GM19035 (cell line): ENCODE results near the gene ADAMTS17.

ENCODE experiments used
- ATAC-seq: cut with Tn5 transposase; IDR thresholded peaks from one replicate; pipeline ENCODE4 v1.9.1; 2021; ENCODE audit not compliant: unreplicated experiment

Gene ADAMTS17

DNA sequence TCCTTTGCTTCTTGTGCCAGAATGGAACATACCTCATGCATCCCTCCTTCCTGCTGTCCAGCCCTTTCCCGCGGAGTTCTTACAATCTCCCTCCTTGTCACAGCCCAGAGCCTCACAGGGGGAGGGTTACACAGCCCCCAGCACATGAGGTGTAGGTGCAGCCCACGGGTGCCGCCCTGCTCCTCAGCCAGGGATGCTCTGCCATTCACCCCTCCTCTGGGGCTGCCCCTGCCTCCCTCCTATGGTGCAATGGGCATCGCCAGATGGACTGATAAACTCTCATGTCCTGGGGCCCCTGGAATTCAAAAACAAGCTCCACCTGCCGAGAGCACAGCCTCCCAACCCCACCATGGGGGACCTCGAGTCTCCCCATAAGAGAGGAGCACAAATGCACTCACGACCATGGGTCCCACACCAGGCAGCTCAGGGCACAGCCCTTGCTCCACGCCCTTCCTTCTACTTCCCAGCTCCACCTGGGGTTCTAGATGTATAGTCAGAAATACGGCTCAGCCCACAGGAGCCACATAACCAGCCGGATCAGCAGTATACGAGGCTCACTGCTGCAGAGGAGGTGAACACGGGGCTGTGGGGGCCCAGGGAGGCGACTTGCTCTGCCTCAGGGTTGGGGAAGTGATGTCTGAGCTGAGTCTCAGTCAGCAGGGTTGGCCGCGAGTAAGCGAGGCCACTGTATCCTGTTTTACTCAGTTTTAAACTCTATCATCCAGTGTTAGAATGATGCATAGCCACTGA, 338.8 kb downstream of the ADAMTS17 start:
- ATAC-seq = no peak

DNA sequence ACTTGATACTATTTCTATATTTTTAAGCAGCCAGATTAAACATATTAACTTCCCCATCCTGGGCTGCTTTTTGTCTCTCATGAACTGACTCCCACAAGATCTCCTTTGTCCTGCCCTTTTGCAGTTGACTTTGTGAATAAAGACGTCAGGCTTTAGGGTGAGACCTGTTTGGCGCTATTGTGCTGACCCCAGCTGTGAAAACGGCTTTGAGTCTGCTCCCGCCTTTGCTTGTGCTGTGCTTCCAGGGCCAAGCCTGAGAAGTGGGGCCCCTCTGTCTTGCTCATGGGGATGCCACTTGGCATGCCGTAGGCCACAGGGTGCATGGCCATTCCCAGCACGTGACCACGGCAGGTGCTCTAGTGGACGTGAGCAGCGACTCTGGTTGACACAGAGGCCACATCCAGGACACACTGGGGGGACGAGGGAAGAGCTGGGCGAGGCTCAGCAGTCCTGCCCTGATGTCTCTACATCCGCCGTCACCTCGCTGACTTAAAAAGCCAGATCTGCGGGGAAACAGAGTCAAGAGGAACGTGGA, 339.6 kb downstream of the ADAMTS17 start:
- ATAC-seq = no peak

DNA sequence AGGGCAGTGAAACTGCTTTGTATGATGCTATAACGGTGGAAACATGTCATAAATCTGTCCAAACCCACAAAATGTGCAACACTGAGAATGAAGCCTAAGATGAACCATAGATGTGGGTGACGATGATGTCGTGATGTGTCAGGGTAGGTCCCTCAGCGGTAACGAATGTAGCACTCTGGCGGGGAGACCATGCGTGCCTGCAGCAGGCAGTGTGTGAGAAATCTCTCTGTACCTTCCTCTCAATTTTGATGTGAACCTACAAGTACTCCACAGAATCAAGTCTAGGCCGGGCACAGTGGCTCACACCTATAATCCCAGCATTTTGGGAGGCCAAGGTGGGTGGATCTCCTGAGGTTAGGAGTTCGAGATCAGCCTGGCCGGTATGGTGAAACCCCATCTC, 340.4 kb downstream of the ADAMTS17 start:
- ATAC-seq = no peak

DNA sequence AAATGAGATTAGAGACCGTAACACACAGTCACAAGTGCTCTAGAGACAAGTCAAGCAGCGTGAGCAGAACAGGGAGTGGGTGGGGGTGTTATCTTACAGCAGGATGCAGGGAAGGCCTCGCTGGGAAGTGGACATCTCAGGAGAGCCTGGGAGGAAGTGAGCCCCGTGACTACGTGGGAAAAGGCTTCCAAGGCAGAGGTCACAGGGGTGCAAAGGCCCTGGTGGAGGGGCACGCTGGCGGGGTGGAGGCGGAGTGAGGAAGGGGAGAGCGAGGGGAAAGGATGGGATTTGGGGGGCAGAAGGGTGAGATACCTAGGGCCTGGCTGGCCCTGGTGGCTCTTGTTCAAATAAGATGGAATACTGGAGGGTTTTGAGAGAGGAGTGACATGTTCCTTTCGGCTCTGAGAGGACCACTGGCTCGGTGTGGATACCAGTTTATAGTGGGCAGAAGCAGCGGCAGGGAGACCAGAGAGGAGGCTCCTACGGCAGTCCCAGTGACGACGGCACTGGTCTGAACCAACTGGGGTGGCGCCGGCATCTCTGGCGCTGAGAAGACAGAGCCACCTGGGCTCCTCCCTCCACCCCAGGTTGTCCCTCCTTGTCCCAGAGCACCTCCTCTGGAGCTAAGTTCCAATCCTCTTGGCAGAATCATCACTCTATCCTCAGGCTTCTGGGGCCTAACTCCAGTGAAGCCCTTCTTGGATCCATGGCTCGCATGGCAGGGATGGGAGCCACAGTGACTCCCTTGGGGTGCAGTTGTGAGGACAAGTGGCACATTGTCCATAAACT, 342.3 kb downstream of the ADAMTS17 start:
- no peak for ATAC-seq

DNA sequence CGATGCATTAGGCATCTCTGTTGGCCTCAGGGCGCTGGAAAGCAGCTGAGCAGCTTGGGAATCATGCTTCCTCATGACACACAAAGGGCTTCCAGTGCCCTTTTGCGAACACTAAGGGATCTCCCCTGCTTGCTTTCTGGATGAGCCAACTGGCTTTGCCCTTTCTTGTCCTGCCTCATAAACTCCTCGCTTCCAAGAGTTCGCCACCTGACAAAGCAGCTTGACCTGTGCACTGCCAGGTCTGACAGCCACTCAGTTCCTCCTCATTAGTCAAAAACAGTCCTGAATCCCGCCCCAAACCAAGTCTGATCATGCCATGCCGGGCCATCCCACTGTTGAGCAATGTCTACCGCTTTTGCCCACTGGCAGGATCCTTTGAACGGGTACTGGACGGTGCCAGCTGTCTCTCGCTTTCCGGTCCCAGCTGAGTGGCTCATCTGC, 343.1 kb downstream of the ADAMTS17 start:
- ATAC-seq = no peak

DNA sequence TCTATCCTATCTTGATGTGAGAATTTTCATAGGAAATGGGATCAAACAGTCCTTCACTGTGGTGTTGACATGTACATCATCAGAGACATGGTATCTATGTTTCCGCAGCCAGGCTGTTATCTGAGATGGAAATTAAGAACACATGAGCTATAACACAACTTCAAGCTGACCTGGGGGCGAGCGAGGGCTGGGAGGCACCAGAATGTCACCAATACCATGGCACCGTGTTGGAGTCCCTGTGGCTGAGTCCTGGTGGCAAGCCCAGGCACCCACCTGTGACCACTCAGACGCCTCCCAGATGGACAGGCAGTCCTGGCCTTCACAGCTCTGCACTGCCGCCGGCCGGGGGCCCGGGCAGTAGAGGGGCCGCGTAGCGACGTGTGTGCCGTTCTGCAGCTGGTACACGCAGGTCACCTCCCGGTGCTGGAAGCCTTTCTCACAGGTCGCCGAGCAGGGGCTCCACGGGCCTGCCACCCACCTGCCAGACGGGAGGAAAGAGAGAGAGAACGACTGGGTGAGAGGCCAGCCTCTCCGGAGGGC, 344.6 kb downstream of the ADAMTS17 start:
- ATAC-seq = no peak

DNA sequence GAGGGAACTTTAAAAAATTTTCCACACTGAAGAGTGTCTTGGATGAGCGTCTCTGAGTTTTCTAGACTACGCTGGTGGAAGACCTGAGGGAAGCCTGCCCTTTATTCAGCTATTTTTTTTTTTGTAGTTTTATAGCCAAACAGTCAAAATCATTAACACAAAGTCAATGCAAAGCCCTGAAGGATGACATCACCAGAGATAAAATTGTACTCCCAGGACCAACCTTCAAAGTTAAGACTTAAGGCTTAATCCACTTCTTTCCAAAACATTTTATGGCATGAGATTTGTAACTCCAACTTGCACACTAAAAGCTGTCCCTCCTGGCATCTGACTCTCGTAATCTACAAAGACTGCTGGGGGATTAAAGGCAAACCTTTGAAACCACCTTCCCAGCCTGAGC, 345.1 kb downstream of the ADAMTS17 start:
- ATAC-seq = no peak

DNA sequence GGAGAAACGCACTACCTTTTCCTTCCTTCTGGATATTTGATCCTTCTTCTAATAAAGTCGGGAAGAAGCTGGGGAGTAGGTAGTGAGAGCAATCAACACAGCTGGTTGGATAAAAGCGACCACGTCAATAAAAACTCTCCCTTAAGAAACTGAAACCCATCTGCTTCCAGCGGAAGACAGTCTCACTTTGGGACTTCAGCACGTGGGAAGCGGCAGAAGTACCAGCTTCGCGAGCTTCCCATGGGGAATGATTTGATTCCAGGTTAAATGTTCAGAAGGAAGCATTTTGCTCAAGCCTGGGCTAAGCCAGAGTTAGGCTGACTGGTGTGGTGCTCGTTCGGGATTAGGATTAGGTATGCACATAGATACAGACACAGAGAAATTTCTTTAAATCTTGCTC, 346.2 kb downstream of the ADAMTS17 start:
- no peak for ATAC-seq

DNA sequence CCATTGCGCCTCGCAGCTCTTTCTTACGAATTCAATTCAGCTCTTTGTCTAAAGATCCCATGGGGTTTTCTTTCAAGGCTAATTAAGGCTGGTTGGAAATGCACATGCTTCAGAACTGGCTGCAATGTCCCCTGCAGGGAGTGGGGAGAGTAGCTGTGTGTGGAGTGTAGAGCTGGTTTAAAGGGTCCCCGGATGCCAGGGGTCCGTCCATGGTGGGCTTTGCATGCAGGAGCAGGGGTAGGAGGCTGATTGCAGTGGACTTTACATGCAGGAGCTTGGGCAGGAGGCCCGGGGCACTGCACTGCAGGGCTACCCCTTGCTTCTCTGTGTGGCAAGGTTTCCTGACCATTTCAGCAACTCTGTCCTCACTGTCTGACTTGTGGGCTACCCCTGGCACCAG, 346.9 kb downstream of the ADAMTS17 start:
- no peak for ATAC-seq

DNA sequence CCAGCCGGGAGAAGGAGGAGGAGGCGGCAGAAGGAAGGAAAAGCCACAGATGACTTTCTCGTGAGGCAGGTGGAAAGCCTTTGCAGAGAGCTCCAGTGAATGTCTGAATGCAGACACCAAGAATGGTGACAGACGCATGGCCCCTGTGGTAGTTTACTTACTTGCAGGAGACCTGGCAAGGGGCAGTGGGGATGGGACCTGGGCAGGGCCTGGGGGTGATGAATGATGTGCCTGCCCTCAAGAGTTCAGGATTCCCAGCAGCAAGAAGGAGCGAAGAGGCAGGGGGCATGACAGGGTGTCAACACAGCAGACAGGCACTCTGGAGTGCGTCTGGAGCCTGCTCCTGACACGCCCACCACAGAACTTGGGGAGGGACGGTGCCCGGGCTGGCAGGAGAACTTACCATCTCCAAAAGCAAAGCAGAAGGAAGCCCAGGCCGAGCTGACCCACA, 348.1 kb downstream of the ADAMTS17 start:
- ATAC-seq = no peak

DNA sequence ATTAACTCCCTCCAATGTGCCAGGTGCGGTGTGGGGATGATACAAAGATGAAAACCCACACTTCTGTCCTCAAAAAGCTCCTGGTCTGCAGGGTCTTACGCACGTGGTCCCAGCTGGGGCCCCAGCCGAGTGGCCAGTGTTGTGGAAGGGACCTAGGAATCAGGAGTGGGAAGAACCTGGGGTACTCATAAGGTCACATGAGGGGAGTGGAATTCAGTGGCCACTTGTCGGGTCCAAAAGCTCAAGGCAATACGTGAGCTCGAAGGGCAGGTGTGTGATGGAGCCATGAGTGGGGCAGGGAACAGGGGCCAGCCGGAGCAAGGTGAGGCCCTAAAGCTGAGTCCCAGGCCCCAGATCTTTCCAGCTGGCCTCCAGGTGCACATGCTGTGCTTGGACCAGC, 348.5 kb downstream of the ADAMTS17 start:
- ATAC-seq = no peak

DNA sequence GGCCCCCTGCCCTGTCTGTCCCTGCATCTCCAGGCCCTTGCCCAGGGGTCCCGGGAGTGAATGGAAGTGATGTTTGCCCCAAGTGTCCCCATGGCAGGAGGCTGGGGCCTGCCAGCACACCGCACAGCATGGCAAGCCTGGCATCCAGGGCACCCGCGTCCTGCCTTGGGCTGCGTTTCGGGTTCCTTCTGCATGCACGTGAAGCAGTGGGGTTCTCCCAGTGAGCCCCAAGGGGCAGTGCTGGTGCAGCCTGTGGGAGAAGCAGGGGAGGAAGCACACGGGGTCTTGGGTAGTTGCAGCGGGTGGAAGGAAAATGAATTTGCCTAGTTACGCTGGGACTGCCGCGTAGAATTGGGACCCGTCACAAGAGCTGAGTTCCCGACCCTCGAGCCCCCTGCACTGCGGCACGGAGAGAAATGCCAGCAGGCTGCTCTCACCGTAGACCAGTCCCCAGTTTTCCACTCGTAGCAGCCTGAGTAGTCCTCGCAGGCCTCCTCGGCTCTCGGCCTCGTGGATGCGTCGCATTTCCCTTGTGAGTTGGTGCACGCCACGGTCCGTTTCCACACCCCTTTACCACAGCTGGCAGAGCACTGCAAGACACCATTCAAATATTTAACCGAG, 349.1 kb downstream of the ADAMTS17 start:
- no peak for ATAC-seq

DNA sequence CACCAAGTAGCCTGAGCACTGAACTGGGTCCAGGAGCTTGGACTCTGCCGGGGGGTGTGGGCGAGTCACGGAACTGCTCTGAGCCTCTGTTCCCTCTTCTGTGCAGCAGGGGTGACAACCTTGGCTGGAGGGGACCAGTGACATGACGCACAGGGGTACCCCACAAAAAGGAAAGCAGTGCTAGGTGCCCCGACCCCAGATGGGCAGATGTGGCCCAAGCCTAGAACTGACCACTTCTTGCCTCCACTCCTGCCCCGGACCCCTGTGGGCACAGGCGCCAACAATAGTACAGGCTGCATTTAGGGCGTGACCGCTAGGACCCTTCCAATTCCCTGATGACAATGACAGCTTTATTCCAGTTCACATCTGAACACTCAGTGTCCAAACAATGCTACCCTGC, 352.7 kb downstream of the ADAMTS17 start:
- no peak for ATAC-seq

DNA sequence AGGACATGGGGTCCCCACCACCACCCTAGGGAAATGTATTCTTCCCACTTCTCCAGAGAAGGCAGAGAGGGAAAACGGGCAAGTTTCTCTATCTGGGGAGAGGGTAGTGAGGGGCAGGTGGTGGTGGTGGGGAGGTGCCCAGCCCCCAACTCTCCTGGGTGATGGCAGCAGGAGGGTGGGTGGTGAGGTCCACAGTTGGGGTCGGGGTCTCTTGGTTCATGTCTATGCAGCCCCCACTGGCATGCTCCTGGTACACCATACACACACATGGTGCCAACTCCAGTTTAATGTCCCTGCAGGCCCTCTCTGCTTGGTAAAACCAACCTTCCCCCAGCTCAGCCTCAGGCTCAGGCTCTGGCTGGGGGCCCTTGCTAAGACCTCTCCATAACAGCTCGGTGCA, 354.1 kb downstream of the ADAMTS17 start:
- ATAC-seq = no peak

DNA sequence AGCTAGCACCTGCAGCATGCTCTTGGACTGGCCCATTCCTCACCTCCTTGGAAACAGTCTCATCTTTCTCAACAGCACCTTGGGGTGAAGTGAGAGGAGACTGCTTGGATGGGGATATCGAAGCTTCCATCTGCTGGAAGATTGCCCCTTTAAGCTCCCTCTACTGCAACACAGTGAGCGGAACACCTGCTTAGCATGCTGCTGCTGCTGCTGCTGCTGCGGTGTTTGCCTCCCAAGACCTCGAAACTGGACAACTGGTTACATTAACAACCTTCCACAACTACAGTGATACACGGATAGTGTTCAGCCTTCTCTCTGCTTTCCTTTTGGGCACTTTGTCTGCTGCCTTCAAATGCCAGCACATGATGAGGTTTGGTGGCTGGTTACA, 354.7 kb downstream of the ADAMTS17 start:
- ATAC-seq = no peak

DNA sequence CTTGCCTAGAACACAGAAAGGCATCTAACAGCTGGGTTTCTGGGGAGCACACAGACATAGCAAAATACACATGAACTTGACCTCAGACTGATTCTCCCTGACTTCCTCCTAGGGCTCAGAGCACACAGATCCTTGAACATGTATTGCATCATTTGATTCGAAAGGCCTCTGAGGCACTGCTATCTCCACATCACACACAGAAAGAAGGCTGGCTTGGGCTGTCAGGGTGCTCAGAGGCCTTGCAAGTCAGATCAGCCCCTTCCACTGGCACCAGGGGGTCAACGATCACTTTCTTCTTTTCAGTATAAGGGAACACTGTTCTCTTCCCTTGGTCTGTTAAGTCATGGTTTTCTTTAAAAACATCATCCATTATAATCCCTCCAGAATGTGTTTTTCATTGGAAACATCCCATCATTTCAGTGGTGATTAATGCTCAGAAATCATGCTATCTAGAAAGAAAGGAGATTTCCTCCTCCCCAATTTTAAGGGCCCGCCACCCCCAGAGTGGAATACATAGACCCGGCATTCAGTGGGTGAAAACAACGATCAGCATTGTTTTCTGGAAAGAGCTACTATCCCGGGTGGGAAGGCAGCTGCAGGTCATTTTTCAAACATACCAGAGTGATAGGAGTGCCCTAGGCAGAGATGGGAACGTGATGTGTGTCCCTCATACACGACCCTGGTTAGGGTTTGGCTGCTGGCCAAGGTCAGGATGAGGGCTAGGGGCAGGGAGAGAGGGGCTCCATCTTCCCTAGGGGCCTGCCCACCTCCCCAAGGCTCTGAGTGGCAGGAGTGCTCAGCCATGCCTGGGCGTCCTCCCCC, 355.3 kb downstream of the ADAMTS17 start:
- no peak for ATAC-seq

DNA sequence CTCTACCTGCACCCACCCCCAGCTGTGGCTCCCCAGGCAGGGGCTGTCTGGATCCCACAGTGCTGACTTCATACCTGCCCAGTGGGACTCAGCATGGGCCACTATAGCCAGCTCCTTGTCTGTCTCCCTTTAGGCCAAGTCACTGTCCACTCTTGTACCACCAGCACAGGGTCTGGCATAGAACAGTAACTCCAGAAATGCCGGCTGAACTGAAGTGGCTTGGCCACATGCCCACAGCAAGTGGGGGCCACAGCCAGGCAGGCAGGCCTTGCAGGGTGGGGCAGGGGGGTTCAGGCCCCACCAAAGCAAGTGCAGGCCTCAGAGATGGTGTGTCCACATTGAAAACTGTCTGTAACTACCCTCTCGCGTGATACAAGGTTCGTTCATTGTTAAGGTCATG, 355.9 kb downstream of the ADAMTS17 start:
- ATAC-seq = no peak

DNA sequence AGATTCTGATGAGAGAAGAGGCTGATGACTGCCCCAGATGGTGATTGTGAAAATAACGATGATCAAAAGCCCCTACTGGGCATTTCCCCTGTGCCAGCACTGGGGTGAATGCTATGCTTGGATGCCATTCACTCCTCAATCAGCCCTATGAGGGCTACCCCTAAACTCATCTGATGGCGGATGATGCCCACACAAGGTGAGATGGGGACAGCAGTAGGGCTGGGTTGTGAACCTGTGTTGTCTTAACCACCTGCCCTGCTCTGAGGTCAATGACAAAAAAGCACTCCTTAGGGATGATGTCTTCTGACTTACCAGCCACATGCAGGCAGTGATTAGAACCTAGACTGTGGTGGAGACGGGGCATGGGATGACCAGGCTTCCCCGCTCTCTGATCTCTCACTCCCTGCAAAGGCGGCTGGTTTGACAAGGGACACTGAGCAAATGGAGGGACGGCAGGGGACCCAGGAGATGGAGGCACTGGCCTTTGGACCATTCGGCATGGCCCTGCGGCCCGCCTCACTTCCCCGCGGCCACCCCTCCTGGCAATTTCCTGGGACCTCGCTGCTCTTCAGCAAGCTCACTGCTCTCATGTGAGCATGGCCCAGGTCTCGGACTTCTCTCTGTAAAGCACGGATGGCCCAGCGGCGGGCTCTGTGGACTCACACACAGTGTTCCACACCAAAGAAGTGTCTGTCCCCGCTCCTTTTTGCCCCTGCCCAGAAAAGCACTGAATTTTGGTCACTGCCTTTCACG, 357.1 kb downstream of the ADAMTS17 start:
- no peak for ATAC-seq

DNA sequence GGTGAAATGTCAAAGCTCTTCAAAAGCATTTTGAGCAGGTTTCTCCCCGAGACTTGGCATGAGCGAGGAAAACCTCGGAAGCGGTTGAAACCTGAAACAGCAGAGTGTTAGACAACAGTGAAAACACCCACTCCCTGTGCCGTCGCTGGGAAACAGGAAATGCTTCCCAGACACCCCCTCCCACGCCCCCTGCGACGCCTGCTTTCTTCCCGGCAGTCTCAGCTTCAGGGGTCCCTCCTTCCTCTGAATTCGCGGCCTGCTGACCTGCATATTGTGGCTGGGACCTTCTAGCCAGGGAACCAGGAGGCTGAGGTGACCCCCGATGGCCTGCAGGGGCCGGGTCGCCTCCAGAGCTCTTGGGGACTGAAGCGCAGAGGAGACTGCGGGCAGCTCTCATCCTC, 357.9 kb downstream of the ADAMTS17 start:
- no peak for ATAC-seq
